ENCODE measurements around the gene CAPRIN1.
"Not testable (repeated sequence)": the region's sequence is repeated elsewhere in the genome, so short reads cannot be mapped to it uniquely, and the experiment has no call there.

The CAPRIN1 gene

DNA sequence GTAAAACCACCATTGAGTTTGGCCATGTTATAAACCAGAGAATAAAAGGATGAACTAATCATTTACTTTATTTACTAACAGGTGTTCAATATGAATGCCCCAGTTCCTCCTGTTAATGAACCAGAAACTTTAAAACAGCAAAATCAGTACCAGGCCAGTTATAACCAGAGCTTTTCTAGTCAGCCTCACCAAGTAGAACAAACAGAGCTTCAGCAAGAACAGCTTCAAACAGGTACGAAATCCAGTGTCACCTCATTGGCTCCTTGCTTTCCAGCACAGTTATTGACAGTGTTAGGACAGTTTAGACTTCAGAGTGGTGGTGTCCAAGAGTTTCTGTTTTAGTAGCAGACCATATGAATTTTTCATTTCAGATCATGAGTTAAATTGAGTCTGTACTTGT is 40.3 kb downstream of the CAPRIN1 start:
- no peak for DNase-seq (ENCODE audit: low spot score)

DNA sequence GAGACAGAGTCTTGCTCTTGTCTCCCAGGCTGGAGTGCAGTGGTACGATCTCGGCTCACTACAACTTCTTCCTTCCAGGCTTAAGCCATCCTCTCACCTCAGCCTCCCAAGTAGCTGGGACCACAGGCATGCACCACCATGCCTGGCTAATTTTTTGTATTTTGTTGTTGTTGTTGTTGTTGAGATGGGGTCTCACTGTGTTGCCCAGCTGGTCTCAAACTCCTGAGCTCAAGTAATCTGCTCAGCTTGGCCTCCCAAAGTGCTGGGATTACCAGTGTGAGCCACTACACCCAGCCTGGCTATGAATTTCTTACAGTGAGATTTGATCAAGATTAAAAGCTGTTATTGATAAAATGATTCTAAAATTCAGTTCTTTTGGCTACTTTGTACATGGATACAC is 43.4 kb downstream of the CAPRIN1 start:
- DNase-seq (ENCODE audit: low spot score): not testable (repeated sequence)

DNA sequence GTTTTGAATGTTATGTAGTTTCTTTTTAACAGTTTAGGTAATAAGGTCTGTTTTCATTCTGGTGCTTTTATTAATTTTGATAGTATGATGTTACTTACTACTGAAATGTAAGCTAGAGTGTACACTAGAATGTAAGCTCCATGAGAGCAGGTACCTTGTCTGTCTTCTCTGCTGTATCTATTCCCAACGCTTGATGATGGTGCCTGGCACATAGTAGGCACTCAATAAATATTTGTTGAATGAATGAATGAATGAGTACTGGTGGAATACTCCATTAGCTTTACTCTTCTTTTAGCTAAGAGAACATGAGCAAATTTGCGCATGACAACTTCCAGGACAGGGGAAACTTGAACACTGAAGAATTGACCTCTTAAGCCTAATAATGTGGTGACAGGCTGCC is 47.3 kb downstream of the CAPRIN1 start:
- DNase-seq (ENCODE audit: low spot score): no peak

DNA sequence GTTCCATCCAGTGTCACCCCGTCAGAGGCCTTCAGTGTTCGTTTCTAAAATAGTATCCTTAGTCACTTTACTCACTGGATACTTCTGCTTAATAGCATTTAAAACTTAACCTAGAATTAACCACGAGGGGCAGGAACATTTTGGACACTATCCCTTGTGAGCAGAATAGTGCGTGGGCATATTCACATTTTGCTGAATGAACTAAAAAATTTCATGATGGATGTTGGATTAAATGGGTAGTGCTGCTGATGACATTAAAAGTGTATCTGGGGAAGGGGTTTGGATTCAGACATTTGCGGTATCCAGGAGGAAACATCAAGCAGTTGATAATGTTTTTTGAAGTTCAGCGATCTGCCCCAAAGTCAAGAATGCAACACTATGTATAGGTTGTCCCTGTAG is 53.1 kb downstream of the CAPRIN1 start:
- DNase-seq (ENCODE audit: low spot score): no peak

DNA sequence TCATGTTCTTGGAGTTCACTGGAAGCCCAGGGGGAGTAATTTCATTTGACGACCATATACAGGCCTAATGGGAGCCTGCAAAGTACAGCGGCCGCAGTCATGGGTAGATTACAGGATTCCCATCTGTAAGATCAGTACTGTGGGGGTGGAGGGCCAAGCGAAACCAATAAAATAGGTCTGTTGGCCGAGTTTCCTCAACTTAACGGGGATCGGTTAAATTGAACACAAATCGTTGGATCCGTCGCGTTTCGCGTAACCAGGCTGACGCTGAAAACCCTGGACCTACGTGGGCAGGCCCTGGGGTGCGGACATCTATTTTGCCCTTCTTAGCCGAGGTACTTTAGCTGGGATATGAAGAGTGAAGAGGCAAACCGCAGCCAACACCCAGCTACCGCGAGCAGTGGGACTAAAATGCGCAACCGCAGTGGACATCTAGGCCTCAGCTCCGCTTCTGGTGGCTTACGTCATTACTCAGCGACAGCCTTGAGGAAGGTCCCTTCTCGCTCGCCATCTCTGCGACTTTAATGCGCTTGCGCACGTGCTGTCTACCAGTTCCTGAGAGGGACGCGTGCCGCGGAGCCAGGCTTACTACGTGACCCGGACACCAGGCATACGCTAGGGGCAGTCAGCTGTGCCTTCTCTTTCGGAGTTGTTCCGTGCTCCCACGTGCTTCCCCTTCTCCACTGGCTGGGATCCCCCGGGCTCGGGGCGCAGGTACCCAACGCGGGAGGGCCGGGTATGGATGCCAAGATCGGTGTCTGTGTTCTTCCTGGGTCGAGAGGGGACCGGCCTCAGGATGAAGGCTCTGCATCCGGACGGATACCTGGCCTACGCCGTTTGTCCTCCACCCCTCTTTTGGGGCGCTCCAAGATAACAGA is 53.8 kb downstream of the CAPRIN1 start, which contains the start of gene NAT10:
NAT10 (plus strand) TSS at position 551 of the 878 bp plus-strand sequence. CDS start 2,597 bp downstream, outside the sequence.
- DNase-seq (ENCODE audit: low spot score): peak; percentile 95

DNA sequence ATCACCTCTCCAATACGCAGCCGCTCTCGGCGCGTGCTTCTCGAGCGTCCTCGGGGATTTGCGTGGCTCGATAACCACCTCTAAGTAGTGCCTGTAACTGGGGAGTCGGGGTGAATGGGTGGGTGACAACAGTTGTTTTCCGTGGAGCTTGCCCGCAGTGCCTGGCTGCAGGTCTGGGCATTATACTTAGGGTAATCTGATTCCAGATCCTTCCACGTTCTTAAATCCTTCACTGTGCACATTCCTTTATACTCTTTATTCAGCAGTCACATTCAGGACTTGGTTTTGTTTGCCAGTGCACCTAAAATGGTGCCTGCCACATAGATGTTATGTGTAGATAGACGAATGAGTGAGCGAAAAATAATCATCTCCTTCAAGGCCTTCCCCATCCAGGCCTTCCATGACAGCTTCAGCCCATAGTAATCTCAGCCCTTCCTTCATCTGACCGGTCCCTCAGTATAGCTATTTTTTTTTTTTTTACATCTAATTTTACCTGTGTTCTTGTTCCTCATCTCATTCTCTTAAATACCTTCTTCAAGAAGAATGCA is 54.5 kb downstream of the CAPRIN1 start:
- DNase-seq (ENCODE audit: low spot score): no peak

DNA sequence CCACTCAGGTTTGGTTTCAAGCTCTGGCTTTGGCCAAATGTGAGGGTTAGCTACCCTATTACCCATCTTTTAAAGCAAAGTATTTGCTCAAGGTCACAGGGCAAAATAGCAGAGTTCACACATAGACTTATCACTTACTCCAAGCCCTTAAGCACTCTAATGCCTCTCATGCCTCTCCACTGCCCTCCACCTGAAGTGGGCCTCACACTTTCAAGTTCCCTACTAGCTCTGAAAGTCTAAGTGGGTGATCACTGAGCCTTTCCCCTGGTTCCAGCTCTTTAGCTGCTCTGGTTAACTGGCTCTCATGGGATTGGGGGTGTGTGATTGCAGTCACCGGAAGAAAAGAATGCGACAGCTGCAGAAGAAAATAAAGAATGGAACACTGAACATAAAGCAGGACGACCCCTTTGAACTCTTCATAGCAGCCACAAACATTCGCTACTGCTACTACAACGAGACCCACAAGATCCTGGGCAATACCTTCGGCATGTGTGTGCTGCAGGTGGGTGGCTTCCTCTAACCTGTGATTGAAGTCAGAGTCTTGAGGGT is 60.3 kb downstream of the CAPRIN1 start:
- no peak for DNase-seq (ENCODE audit: low spot score)

DNA sequence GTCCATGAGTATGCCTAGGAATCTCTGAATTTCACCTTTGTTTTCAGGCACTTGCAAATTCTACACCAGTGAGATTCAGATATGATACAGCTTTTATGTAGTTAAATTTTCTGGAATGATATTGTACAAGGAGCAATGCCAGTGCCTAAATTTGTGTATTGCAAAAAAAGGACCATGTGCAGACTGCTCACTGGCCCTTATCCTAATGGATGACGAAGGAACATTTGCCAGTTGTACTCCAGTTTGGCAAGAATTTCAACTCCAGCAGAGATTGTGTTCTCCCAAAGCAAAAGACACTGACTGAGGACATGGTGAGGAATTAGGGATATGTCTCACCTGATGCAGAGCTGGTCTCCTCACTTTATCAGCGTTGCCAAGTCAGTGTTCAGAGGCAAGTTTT is 62.5 kb downstream of the CAPRIN1 start:
- DNase-seq (ENCODE audit: low spot score): no peak

DNA sequence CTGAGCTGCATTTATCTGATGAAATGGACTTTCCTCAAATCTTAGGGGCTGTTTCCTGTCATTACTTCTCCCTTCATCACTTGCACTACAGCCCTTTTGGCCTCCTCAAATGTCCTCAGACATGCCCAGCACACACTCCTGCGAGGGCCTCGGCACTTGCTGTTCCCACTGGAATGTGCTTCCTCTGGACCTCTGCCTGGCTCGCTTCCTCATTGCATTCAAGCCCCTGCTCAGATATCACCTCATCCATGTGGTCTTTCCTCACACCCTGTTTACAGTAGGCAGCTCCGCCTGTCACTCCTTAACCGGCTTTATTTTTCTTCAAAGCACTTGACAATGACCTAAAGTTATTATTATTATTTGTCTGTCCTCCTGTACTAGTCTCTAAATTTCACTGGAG is 62.9 kb downstream of the CAPRIN1 start:
- no peak for DNase-seq (ENCODE audit: low spot score)

DNA sequence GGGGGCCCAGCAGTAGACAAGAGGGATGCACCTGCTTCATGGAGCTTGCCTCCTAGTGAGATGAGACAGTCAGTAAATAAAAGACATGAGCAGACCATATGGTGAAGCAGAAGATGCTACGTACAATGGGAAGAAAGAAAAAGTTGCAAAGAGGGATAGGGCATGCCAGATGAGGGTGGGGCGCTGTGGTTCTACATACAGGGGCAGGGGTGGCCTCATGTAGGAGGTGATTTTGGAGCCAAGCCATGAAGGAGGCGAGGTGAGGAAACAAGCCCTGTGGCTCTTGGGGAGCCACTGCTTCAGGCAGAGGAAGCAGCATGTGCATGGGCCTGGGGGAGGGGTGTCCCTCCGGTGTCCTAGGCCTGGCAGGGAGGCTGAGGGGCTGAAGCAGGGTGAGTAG is 69.1 kb downstream of the CAPRIN1 start:
- no peak for DNase-seq (ENCODE audit: low spot score)

DNA sequence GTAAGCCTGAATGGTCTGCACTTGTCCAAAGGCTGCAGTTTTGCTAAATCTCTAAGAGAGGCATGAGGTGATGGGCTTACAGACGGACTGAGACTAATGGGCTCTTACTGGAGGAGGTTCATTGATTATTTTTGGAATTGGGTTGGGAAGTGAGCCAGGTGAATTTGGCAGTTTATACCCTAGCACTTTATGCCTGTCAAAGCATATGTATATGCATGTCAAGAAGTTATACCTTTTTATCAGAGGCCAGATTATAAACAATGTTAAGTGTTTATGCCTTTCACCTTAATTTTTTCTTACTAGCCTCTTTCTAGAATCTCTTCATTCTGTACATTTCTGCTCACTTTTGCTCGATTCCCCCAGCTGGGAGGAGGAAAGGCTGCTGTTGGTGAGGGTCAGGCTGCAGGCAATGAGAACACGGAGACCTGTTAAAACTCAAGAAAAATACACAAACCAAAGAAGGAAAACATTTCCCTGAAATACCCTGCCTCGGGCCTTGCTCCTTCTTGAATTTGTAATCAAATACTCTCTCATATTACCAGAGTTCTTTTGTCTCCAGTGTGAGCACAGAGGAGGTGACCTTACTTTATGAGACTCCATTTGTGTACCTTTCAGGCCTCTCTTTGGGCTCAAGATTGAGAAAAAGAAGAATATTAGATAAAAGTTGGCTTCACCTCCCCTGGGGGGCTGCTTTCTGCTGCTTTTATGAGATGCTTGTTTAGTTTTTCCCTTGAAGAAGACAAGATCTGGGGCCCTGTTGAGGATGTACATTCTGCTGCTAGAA is 73.5 kb downstream of the CAPRIN1 start:
- DNase-seq (ENCODE audit: low spot score): no peak

DNA sequence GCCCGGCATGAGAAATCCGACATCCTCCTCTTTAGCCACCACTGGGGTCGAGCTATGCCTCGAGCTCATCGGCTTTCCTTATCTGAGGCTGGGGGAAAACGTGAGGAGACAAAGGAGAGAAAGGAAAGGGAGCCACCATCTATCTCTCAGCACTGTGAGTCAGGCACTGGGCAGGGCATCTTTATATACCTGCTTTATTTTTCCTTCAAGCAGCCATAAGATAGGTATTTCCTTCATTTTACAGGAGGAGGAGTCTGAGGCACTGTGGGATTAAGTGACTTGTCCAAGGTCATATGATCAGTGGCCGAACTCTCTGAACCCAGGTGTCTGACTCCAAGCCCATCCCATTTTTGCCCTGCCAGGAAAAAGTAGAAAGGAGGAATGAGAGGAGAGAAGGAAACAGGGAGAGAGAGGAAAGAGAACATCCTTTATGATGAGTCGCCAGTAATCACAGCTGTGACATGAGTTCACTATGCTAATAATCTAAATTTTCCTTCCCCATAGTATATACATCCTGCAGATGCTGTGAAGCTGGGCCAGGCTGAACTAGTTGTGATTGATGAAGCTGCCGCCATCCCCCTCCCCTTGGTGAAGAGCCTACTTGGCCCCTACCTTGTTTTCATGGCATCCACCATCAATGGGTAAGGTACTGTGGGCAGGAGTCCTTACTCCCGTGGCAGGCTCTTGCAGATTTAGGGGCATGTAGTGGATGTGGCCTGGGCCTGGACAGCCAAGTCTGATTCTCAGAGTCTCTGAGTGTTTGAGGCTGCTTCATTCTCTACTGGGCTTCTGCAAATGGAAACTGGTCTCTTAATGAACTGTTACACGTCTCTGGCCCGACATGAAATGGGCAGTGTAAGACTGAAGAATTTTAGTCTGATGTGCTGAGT is 75.7 kb downstream of the CAPRIN1 start:
- no peak for DNase-seq (ENCODE audit: low spot score)

DNA sequence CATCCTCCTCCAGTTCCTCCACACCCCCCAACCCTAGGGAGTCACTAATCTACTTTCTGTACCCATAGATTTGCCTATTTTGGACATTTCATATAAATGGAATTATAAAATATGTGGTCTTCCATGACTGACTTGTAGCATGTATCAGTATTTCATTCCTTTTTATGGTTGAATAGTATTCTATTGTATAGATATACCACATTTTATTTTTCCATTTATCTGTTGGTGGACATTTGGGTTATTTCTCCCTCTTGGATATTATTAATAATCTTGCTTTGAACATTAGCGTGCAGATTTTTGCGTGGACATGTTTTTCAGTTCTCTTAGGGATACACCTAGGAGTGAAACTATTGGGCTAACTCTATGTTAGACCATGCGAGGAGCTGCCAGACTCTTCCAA is 77.3 kb downstream of the CAPRIN1 start:
- no peak for DNase-seq (ENCODE audit: low spot score)

DNA sequence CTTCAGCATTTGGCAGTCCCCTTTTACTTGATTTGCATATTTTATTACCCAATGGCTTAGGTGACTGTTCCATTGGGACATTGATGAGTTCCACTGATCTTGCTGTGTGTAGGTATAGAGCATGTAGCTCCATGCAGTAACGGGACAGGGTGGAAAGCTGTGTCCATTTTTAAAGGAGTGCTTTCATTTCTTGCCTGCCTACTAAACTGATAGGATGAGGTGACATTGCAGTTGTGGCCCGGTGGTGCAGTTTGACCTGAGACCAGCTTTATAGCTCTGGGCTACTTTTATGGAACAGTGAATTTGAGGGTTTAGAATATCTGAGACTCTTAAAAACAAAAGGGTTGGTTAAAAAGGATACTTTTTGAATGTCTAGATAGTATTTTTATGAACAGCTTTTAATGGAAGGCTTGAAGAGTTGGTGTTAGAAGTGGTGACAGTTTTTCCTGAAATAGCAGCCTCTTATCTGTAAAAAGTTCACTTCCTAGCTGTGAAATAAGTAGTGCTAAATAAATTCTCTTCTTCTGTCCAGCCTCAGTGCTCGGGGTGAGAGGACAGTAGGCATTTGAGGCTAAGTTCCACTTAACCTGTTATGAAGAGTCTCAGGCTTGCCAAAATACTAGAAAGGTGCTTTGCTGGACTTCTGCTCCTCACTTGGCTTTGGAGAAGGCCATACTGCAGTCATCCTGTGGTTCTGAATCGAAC is 80.9 kb downstream of the CAPRIN1 start:
- DNase-seq (ENCODE audit: low spot score): no peak

DNA sequence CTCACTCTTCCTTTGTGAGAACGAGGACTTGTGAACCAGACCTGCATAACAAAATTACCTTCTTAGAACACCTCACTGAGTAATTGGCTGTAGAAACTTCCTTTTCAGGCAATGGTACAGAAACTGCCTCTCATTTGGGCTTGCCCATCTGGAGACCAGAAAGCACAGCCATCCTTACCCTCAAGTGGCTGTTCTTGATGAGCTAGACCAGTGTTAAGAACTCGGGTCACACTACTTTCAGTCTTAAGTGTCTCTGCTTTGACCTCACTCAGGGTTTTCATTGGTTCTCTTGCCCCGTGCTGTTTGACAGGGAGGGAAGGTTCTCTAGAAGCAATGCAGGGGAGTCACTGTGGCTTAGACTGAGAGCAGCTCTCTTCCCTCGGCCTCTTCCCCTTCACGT is 83.2 kb downstream of the CAPRIN1 start:
- DNase-seq (ENCODE audit: low spot score): no peak

DNA sequence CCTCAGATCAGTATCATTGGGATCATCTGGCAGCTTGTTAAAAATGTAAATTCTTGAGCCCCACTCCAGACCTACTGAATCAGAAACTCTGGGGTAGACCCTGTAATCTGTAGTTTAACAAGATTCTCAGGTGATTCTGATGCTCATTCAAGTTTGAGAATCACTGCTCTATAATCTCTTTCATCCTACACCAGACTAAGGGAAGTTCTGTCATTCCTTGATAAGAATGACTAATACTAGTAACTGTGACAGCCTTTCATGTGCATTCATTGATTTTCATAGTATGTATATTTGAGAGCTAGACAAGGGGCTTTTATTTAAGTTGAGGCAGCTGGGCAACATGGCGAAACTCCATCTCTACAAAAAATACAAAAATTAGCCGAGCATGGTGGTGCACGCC is 83.9 kb downstream of the CAPRIN1 start:
- DNase-seq (ENCODE audit: low spot score): no peak

DNA sequence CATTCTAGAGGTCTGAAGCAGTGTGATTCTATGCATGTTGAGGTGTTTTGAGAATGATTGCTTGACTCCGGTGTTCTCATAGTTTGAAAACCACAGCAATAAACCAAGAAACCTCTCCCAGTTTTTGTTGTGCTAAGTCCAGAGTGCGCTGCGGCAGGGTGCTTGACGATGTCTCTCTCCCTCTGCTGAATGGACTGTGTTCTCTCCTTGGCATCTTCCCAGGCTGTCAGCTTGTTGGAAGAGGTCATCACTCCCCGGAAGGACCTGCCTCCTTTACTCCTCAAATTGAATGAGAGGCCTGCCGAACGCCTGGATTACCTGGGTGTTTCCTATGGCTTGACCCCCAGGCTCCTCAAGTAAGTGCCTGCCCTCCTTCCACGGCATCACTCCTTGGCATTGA is 84.9 kb downstream of the CAPRIN1 start:
- no peak for DNase-seq (ENCODE audit: low spot score)

DNA sequence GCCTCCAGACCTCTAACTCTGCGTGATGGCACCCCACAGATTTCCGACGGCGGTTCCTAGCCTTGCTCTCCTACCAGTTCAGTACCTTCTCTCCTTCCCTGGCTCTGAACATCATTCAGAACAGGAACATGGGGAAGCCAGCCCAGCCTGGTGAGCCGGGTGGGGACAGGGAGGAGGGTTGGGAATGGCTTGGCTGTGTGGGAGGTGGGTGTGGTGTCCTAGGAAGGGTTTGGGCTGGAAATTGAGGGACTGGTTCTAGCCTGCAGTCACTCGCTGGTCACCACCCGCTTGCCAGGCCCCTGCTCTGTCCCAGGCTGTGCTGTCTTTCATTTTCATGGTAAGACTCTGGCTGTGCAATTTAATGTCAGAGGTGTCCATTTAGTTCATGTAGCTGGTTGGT is 87.8 kb downstream of the CAPRIN1 start:
- no peak for DNase-seq (ENCODE audit: low spot score)

DNA sequence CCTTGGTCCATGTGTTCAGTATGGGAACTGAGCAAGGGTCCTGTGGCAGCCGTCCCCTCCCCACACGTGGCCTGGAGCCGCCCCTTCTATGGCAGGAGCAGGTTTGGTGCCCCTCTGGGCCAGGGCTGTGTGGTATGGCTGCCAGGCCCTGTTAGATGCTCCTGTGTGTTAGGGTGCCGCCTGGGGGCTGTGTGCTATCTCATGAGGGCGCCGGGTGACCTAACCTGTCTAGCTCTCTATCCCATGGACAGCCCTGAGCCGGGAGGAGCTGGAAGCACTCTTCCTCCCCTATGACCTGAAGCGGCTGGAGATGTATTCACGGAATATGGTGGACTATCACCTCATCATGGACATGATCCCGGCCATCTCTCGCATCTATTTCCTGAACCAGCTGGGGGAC is 88.6 kb downstream of the CAPRIN1 start:
- no peak for DNase-seq (ENCODE audit: low spot score)

DNA sequence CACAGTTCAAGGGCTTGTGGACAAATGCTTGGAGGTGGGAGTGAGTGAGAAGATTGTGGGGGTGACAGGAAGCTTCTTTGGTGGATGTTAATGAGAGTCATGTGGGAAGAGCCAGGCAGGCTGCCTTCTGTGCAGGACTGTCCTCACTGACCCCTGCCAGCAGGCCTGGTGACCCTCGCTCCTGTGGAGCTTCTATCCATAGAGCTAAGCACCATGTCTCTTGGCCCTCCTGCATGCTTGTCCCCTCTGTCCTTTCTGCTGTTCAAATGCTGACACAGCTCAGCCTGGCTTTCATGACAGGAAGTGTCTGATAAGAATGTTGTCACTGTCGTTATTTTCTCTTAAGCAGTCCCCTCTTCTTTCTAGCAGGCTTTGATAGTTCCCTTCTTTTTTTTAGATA is 91.5 kb downstream of the CAPRIN1 start:
- no peak for DNase-seq (ENCODE audit: low spot score)

DNA sequence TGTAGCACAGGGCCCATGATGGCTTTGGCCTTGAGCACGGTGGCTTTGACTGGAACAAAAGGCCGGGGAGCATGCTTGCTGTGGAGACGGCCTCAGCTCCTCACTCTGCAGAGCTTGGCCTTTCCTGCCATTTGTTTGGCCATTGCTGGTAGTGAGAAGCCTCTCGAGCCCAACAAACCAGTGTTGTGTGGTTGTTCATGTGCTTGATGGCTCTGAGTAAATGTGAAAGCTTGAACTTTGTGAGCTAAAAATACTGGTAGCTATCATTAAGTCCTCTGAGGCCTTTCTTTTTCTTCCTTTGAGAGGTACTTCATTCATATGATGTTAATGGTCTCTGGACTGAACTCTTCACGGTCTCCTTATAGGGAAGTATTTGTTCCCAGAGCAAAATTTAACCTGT is 93.5 kb downstream of the CAPRIN1 start:
- DNase-seq (ENCODE audit: low spot score): no peak

Measured in germinal center (tissue), 1 donor.